Lower leg skin (tissue), 4 donors: ENCODE measurements around the gene PTPRB. TPM values are rescaled to one million over a fixed set of nuclear protein-coding genes. Genes with fewer than 3 reads are reported as not detected.

Experiments
- DNase-seq, 2 donors: peaks; one replicate each; pipeline ENCODE4 v3.0.0-alpha.2; 2019; ENCODE audit warnings: low spot score in 2 of 2
- H3K4me3 ChIP-seq: fragments of 200-600 bp; sonication (generic); 2 replicates; pipeline ENCODE4 v1.5.1; 2017; ENCODE audit warnings: mild to moderate bottlenecking, low read depth; ENCODE audit not compliant: poor library complexity, severe bottlenecking
- POLR2A ChIP-seq, 2 donors: fragments of 450-650 bp; IDR thresholded peaks; one replicate each; pipeline ENCODE4 v1.6.1; 2016 to 2017; ENCODE audit warnings: antibody characterized with exemption in 2 of 2, mild to moderate bottlenecking in 1 of 2, moderate library complexity in 1 of 2
- WGBS, 2 donors: methylation state at CpG; one replicate each; pipeline ENCODE4 v1.1.5; 2018; 5-methylcytosine and 5-hydroxymethylcytosine counted together
- intact Hi-C: fragments of 100-400 bp; cut with DNase I; formaldehyde crosslinking; loops from one replicate; pipeline ENCODE4 v1.15.0; 2023; ENCODE audit warnings: low total_unique reads
- total RNA-seq, 4 donors: library from RNA; depleted of rRNA; stranded (reverse); fragments of >200 nt; gene quantifications; one replicate each; pipeline ENCODE4 v1.1.0, GENCODE V29; 2016
- TF ChIP-seq, protein P1 (sequence below), 3 donors: fragments of 450-650 bp; IDR thresholded peaks; one replicate each; pipeline ENCODE4 v1.5.1; 2016; ENCODE audit warnings: antibody characterized with exemption in 3 of 3, mild to moderate bottlenecking in 3 of 3, moderate library complexity in 2 of 3

The PTPRB gene
- total RNA-seq, 4 donors from 2014 or later = 2.9 to 12.1 (median 6.1) TPM

- WGBS, 2 donors = 74 to 79% methylated on average over 4 of the region's 4 CpGs
- H3K4me3 ChIP-seq = no peak overlapping the region
- no peak for DNase-seq
- intact Hi-C loops = loop anchor here (10.0 kb wide), 1 partner anchor 124 kb away; no protein-coding TSS in a partner anchor
- no peak for TF ChIP-seq POLR2A (IDR thresholded peaks at IDR 0.05)
Measured at GRCh38 chr12:70590549-70591226, 46.5 kb downstream of the PTPRB start.

- TF ChIP-seq, protein P1, sequence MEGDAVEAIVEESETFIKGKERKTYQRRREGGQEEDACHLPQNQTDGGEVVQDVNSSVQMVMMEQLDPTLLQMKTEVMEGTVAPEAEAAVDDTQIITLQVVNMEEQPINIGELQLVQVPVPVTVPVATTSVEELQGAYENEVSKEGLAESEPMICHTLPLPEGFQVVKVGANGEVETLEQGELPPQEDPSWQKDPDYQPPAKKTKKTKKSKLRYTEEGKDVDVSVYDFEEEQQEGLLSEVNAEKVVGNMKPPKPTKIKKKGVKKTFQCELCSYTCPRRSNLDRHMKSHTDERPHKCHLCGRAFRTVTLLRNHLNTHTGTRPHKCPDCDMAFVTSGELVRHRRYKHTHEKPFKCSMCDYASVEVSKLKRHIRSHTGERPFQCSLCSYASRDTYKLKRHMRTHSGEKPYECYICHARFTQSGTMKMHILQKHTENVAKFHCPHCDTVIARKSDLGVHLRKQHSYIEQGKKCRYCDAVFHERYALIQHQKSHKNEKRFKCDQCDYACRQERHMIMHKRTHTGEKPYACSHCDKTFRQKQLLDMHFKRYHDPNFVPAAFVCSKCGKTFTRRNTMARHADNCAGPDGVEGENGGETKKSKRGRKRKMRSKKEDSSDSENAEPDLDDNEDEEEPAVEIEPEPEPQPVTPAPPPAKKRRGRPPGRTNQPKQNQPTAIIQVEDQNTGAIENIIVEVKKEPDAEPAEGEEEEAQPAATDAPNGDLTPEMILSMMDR (IDR thresholded peaks at IDR 0.05) = no peak
- no peak for TF ChIP-seq POLR2A (IDR thresholded peaks at IDR 0.05)
- intact Hi-C loops = loop anchor here (10.0 kb wide), 1 partner anchor 125 kb away; no protein-coding TSS in a partner anchor
- WGBS, 2 donors = 32 to 33% methylated on average over 6 of the region's 6 CpGs
- peak; percentile 59 to 91 for DNase-seq
- no peak overlapping the region for H3K4me3 ChIP-seq
Measured at GRCh38 chr12:70590051-70590450, 47.2 kb downstream of the PTPRB start.

DNA sequence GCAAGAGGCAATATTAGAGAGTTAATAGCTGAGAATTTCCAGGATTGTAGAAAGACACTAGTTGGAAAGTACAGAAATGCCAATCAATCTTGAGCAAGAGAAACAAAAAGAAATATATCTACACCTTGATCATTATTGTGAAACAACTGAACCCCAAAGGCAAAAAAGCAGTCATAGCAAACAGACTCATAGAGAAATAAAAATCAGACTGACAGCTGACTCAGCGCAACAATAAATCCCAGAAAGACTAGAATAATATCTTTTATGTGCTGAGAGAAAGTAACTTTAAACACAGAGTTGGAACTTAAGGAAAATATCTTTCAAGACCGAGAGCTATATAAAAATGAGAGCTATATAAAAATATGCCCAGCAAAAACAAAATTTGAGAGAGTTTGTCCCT, 52.9 kb downstream of the PTPRB start:
- 75 to 76% methylated on average over 2 of the region's 2 CpGs for WGBS, 2 donors
- no peak overlapping the region for H3K4me3 ChIP-seq
- TF ChIP-seq, protein P1 (IDR thresholded peaks at IDR 0.05) = no peak
- no peak for TF ChIP-seq POLR2A (IDR thresholded peaks at IDR 0.05)
- no peak for DNase-seq
- intact Hi-C loops = no loop called here

- WGBS, 2 donors = 76 to 79% methylated on average over 2 of the region's 2 CpGs
- intact Hi-C loops = no loop called here
Measured at GRCh38 chr12:70583251-70583650, 54.0 kb downstream of the PTPRB start.

DNA sequence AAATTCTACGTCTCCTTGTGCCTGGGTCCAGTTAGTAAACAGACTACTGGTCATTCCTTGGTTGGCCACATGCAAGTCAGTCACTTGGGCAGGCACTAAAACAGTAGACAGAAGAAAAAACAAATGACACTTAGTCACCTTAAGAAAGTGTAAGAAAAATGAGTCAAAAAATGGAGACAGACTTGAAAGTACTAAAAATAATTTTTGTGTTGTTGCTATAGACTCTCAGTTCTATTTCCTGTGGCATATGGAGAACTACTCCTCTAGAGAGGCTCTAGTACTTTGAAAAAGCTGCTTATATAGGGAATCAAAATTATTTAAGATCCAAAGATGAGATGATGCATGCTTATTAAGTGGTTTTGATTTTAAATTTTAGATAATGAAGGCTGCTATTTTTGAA, 56.0 kb downstream of the PTPRB start:
- 90 to 100% methylated on average over 1 of the region's 1 CpG for WGBS, 2 donors
- DNase-seq = no peak
- intact Hi-C loops = no loop called here
- TF ChIP-seq, protein P1 (IDR thresholded peaks at IDR 0.05) = no peak
- no peak for TF ChIP-seq POLR2A (IDR thresholded peaks at IDR 0.05)
- no peak overlapping the region for H3K4me3 ChIP-seq

More at GRCh38 chr12:70583251-70583650, 54.0 kb downstream of the PTPRB start:
- no peak for DNase-seq
- no peak overlapping the region for H3K4me3 ChIP-seq
- TF ChIP-seq, protein P1 (IDR thresholded peaks at IDR 0.05) = no peak
- TF ChIP-seq POLR2A (IDR thresholded peaks at IDR 0.05) = no peak

DNA sequence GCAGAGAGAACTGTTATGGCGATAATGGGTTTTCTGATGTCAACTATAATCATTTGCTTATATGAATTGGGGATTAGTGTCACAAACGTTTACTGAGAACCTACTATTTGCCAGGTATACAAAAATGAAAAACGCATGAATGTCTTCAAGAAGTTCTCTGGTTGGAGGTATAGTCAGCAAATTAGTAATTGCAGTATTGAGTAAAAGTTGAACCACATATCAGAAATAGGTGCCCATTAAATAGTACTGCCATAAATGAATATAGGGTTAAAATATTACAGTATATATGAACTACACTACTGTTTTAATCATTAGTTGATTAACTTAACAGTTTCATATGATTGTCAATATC, 60.0 kb downstream of the PTPRB start:
- no peak for DNase-seq
- H3K4me3 ChIP-seq = no peak overlapping the region
- TF ChIP-seq, protein P1 (IDR thresholded peaks at IDR 0.05) = no peak
- no peak for TF ChIP-seq POLR2A (IDR thresholded peaks at IDR 0.05)
- intact Hi-C loops = loop anchor here (5.0 kb wide), 1 partner anchor 695 kb away; no protein-coding TSS in a partner anchor
- WGBS, 2 donors = 14 to 16% methylated on average over 3 of the region's 3 CpGs
